Activated T-helper 2 cell treated with anti-CD3 and anti-CD28 coated beads, Interferon-gamma antibody, Interleukin-2, Interleukin-4, amounts not matched to agents 10 μg/mL and 5 μg/mL and 100 μg/mL, durations not matched to agents 14 hours and 24 hours and 36 hours (primary cell): ENCODE measurements around the gene ADGRL1. TPM values are rescaled to one million over a fixed set of nuclear protein-coding genes. Genes with fewer than 3 reads are reported as not detected.
A peak's percentile ranks its signal among the peaks of the same experiment; 100 is the strongest.

Experiments used
- DNase-seq: peaks from one replicate; pipeline ENCODE4 v3.0.0; 2021; ENCODE audit warnings: low spot score
- H3K27ac Mint-ChIP-seq: one replicate; pipeline ENCODE4 v1.8.0; 2021; ENCODE audit warnings: mixed read lengths
- H3K27me3 Mint-ChIP-seq: one replicate; pipeline ENCODE4 v1.8.0; 2021; ENCODE audit warnings: low read depth, mixed read lengths
- H3K36me3 Mint-ChIP-seq: one replicate; pipeline ENCODE4 v1.8.0; 2021; ENCODE audit warnings: low read depth, mixed read lengths
- H3K4me1 Mint-ChIP-seq: one replicate; pipeline ENCODE4 v1.8.0; 2021; ENCODE audit warnings: low read depth, mixed read lengths
- H3K4me3 Mint-ChIP-seq: one replicate; pipeline ENCODE4 v1.8.0; 2021; ENCODE audit warnings: low read depth, mild to moderate bottlenecking, moderate library complexity, mixed read lengths
- H3K9me3 Mint-ChIP-seq: one replicate; pipeline ENCODE4 v1.8.0; 2021; ENCODE audit warnings: mixed read lengths
- intact Hi-C: fragments of 100-400 bp; cut with micrococcal nuclease; formaldehyde crosslinking; loops from one replicate; pipeline ENCODE4 v1.15.1; 2023
- total RNA-seq: library from RNA; stranded (reverse); gene quantifications from 2 replicates; pipeline ENCODE4 v1.2.3, GENCODE V29; 2022

The ADGRL1 gene
- total RNA-seq, 1 donor from 2014 or later, result 11.3 TPM

GRCh38 chr19:14160017-14160703, 45.8 kb downstream of the ADGRL1 start:
- Mint-ChIP-seq H3K9me3 (no peaks in the 10 kb centered on the region), H3K27me3 (no peaks in the 10 kb centered on the region), H3K27ac (no peak overlapping the region), H3K4me3 (no peak overlapping the region), H3K36me3 (peaks cover 5% of the 10 kb centered on the region), H3K4me1 (no peaks in the 10 kb centered on the region)
- intact Hi-C loops, result no loop called here
- no peak for DNase-seq

GRCh38 chr19:14159059-14159458, 46.9 kb downstream of the ADGRL1 start:
- intact Hi-C loops, result no loop called here
- no peak for DNase-seq
- H3K27me3 Mint-ChIP-seq, result no peaks in the 10 kb centered on the region
- H3K9me3 Mint-ChIP-seq, result no peaks in the 10 kb centered on the region
- no peaks in the 10 kb centered on the region for H3K4me1 Mint-ChIP-seq
- H3K4me3 Mint-ChIP-seq, result no peak overlapping the region
- H3K27ac Mint-ChIP-seq, result no peak overlapping the region
- H3K36me3 Mint-ChIP-seq, result peaks cover 5% of the 10 kb centered on the region

- H3K27me3 Mint-ChIP-seq, result no peaks in the 10 kb centered on the region
- H3K4me1 Mint-ChIP-seq, result no peaks in the 10 kb centered on the region
- H3K9me3 Mint-ChIP-seq, result no peaks in the 10 kb centered on the region
- H3K27ac Mint-ChIP-seq, result no peak overlapping the region
- intact Hi-C loops, result no loop called here
- H3K36me3 Mint-ChIP-seq, result peaks cover 5% of the 10 kb centered on the region
- no peak for DNase-seq
- no peak overlapping the region for H3K4me3 Mint-ChIP-seq
Observed at GRCh38 chr19:14158276-14159023, 47.5 kb downstream of the ADGRL1 start.

GRCh38 chr19:14156971-14157717, 48.8 kb downstream of the ADGRL1 start:
- no peak overlapping the region for H3K4me3 Mint-ChIP-seq
- intact Hi-C loops, result no loop called here
- no peaks in the 10 kb centered on the region for H3K9me3 Mint-ChIP-seq

GRCh38 chr19:14156122-14156521, 49.8 kb downstream of the ADGRL1 start:
- Mint-ChIP-seq H3K4me1 (no peaks in the 10 kb centered on the region), H3K4me3 (no peak overlapping the region), H3K36me3 (peaks cover 5% of the 10 kb centered on the region), H3K9me3 (no peaks in the 10 kb centered on the region), H3K27me3 (no peaks in the 10 kb centered on the region), H3K27ac (no peak overlapping the region)
- no peak for DNase-seq
- intact Hi-C loops, result no loop called here

More at GRCh38 chr19:14156971-14157717, 48.8 kb downstream of the ADGRL1 start:
- DNase-seq, result no peak
- H3K27me3 Mint-ChIP-seq, result no peaks in the 10 kb centered on the region
- H3K27ac Mint-ChIP-seq, result no peak overlapping the region
- peaks cover 5% of the 10 kb centered on the region for H3K36me3 Mint-ChIP-seq
- H3K4me1 Mint-ChIP-seq, result no peaks in the 10 kb centered on the region

- H3K36me3 Mint-ChIP-seq, result peaks cover 5% of the 10 kb centered on the region
- H3K4me3 Mint-ChIP-seq, result no peak overlapping the region
- DNase-seq, result no peak
- no peaks in the 10 kb centered on the region for H3K9me3 Mint-ChIP-seq
- intact Hi-C loops, result no loop called here
- no peak overlapping the region for H3K27ac Mint-ChIP-seq
- H3K27me3 Mint-ChIP-seq, result no peaks in the 10 kb centered on the region
- H3K4me1 Mint-ChIP-seq, result no peaks in the 10 kb centered on the region
Observed at GRCh38 chr19:14155371-14155770, 50.6 kb downstream of the ADGRL1 start.

- Mint-ChIP-seq H3K9me3 (no peaks in the 10 kb centered on the region), H3K4me3 (no peak overlapping the region), H3K27me3 (no peaks in the 10 kb centered on the region), H3K36me3 (peaks cover 3% of the 10 kb centered on the region), H3K27ac (no peak overlapping the region), H3K4me1 (peaks cover 16% of the 10 kb centered on the region)
- intact Hi-C loops, result no loop called here
- no peak for DNase-seq
Observed at GRCh38 chr19:14152713-14153112, 53.3 kb downstream of the ADGRL1 start.

GRCh38 chr19:14150770-14151661, 55.0 kb downstream of the ADGRL1 start:
- H3K36me3 Mint-ChIP-seq, result no peaks in the 10 kb centered on the region
- no peak overlapping the region for H3K27ac Mint-ChIP-seq
- H3K4me3 Mint-ChIP-seq, result no peak overlapping the region
- DNase-seq, result no peak
- intact Hi-C loops, result no loop called here
- H3K9me3 Mint-ChIP-seq, result no peaks in the 10 kb centered on the region
- peaks cover 20% of the 10 kb centered on the region for H3K4me1 Mint-ChIP-seq
- no peaks in the 10 kb centered on the region for H3K27me3 Mint-ChIP-seq

- no peaks in the 10 kb centered on the region for H3K27me3 Mint-ChIP-seq
- H3K4me3 Mint-ChIP-seq, result peak overlapping the region; percentile 75
- no peaks in the 10 kb centered on the region for H3K9me3 Mint-ChIP-seq
- no peaks in the 10 kb centered on the region for H3K36me3 Mint-ChIP-seq
- DNase-seq, result no peak
- intact Hi-C loops, result no loop called here
- peaks cover 28% of the 10 kb centered on the region for H3K4me1 Mint-ChIP-seq
- H3K27ac Mint-ChIP-seq, result peak overlapping the region; percentile 87
Observed at GRCh38 chr19:14150041-14150769, 55.8 kb downstream of the ADGRL1 start.

GRCh38 chr19:14149509-14149994, 56.4 kb downstream of the ADGRL1 start:
- H3K9me3 Mint-ChIP-seq, result no peaks in the 10 kb centered on the region
- H3K36me3 Mint-ChIP-seq, result no peaks in the 10 kb centered on the region
- no peaks in the 10 kb centered on the region for H3K27me3 Mint-ChIP-seq
- peak overlapping the region; percentile 87 for H3K27ac Mint-ChIP-seq
- H3K4me3 Mint-ChIP-seq, result peak overlapping the region; percentile 75
- H3K4me1 Mint-ChIP-seq, result peaks cover 30% of the 10 kb centered on the region
- peak; percentile 56 for DNase-seq
- intact Hi-C loops, result no loop called here

- Mint-ChIP-seq H3K9me3 (no peaks in the 10 kb centered on the region), H3K27ac (peak overlapping the region; percentile 87), H3K4me3 (peak overlapping the region; percentile 75), H3K4me1 (peaks cover 30% of the 10 kb centered on the region), H3K36me3 (no peaks in the 10 kb centered on the region), H3K27me3 (no peaks in the 10 kb centered on the region)
- intact Hi-C loops, result no loop called here
- no peak for DNase-seq
Observed at GRCh38 chr19:14148751-14149410, 57.1 kb downstream of the ADGRL1 start.
